GM18499 (cell line): ENCODE measurements around the gene RALGPS2.
"Not testable (repeated sequence)": the region's sequence is repeated elsewhere in the genome, so short reads cannot be mapped to it uniquely, and the experiment has no call there.

Experiments
- ATAC-seq: cut with Tn5 transposase; IDR thresholded peaks from one replicate; pipeline ENCODE4 v1.9.1; 2021; ENCODE audit warnings: moderate number of reproducible peaks; ENCODE audit not compliant: insufficient read depth, unreplicated experiment

Gene RALGPS2

DNA sequence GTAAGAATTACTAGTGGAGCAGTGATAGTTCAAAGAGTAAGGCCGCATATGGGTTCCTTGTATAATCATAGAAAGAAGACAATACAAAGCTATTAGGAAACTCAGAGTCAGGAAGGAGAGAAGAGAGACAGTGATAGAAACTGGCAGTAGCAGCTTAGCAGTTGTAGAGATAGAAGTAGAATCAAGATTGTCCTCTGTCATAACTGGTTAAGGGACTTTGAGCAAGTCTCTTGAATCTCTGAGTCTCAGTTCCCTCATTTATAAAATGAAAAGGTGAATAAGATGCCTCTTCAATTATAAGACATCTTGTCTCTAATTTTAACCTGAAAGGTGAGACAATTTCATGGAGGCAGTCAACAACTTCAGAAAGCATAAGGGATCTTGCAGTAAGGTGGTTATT, 6.5 kb upstream of the RALGPS2 start:
- no peak for ATAC-seq

DNA sequence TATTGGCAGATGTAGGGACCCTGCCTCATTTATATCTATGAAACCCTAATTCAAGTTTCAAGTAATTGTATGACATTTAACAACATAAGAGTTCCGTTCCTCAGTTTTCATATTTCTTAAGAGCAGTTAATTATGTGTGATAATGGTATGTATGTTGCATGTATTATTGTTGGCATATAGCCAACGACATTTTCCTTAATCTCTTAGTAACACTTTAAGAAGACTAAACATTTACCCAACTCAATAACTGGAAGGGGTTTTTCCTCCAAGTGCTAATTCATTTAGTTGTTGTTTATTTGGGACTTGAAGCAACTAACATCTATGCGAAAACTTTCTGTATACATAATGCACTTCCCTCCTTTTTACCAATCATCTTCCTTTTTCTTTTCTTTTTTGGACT, 1.5 kb upstream of the RALGPS2 start:
- ATAC-seq = no peak

DNA sequence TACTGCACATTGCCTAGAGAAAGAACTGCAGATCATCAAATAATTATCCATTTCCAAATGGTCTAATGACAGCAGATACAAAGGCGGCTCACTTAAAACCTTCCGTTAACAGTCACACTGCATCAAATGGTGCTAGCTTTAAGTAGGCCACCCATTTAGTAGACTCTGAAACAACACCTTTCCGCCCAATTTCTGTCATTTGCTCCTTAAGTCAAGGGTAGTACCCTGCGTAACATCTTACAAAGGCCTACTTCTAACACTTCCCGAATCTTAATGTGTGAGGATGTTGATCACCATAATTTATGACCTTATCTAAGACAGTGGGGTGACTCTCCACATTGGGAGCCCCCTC, 692 bp upstream of the RALGPS2 start:
- no peak for ATAC-seq

DNA sequence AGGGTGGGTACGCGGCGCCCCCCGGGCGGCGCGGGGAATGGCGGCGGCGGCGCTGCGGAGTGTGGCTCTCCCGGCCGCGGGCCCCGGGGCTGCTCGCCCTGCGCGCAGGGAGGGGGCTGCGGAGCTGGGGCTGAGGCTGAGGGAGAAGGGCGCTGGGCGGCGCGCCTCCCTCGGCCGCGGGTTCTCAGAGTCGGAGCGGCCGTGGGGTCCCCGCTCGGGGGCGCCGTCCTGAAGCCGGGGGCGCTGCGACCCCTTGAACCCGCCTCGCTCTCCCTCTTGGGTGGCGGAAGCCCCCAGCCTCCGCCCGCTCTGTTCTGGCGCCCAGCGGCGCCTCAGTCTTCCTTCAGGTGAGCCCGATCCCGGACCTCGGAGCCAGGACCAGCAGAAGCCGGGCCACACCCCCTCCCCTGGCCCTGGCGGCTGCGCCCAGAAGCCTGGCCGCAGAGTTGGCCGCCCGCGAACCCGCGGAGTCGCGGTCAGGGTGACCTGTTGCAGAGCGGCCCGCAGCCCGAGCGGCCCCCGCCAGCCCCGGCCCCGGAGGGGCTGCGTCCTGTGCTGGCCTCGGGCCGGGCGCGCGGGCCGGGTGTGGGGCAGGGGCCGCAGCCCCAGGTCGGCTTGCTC, 532 bp downstream of the RALGPS2 start:
- ATAC-seq = no peak

DNA sequence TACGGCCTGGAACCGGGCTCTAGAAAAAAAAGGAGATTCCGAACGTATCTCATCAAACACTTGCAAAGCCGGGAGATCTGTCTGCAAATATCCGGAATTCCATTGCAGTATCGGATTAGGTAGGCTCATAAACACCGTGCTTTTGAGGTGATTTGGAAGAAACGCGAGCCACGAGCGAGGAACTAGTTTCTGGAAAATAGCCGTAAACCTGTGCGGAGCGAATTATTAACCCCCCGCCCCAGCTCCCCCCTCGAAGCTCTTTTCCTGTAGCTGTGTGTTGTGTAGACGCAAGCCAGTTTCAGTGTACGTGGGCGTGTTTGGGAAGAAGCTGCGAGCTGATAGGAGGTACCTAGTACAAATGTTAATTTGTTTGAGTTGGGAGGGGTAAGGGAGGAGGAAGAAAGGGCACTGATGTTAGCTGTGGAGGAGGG, 1.1 kb downstream of the RALGPS2 start:
- peak; percentile 46 for ATAC-seq

DNA sequence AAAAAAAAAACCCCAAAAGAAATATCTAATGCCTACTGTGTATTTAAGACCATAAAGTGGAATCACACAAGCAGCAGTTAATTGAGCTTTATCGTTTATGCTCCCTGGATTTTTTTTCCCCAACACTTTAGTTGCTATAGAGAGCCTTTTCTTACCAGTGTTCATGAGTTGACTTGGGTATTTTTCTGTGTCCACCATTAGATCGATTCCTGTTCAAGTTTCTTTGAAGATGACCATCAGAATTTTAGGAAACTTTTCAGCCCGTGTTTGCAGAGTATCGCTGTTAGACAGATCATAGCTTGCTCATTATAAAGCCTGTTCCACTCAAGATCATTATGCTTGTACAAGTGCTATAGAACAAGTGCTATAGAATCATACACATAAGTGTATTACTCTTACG, 1.5 kb downstream of the RALGPS2 start:
- ATAC-seq = no peak

DNA sequence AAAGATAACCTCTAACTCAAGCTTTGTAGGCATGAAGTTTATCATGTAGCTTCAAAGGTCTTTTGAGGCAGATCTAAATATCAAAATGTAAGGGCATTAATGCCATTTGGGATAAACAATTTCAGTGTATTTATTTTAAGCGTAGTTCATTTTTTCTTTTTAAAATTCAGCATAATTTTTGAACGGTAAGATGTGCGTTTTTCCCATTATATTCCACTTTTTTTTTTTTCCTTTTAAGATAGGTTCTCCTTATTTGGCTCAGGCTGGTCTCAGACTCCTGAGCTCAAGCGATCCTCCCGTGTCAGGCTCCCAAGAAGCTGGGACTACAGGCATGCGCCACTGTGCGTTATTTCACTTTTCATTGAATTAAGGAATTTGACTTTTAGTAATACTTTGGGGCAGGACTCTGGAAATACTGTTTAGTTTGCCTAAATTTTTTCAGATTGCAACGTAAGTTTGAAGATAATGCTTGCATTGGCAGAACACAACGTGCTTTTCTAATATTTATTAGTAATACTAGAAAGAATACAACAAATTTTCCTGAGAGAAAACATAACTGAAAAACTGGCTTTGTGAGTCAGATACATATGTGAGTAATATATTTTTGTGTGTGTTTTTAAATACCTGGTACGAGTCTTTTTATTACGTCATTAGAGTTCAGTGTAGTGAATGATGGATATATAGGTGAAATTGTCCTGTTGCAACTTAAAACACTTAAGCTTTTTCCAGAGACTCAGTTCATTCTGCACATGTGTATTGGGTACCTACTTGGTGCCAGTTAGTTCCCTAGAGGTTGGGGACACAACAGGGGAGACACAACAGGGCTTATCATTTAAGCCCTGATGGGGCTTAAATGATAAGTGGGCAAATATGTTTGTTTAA, 2.2 kb downstream of the RALGPS2 start:
- ATAC-seq = no peak

DNA sequence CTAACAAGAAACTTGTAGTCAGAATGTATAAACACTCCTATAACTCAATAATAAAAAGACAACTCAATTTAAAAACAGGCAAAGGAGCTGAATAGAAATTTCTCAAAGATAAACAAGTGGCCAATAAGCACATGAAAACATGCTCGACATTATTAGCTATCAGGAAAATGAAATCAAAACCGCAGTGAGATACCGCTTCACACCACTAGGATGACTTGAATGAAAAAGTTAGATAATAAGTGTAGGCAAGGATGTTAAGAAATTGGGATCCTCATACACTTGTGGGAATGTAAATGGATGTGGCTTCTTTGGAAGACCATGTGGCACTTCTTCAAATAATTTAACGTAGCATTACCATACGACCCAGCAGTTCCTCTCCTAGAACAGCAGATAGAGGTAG, 8.9 kb downstream of the RALGPS2 start:
- no peak for ATAC-seq

DNA sequence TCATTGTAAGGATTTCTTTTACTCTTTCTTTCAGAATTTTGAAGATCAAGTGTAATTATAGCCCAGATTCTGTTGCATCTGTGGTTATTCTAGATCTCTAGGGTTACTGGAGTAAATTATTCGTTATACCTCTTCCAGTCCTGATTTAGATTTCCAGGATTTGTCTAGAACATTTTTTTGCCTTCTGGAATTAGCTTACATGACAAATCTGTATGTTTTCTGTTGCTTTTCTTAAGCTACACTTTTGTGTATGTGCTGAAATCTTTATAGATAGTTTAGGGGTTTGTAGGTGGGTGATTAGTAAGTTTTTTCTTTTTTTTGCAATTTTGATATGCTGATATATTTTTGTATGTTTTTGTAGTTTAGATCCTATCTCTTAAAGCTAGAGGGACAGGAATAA, 13.7 kb downstream of the RALGPS2 start:
- ATAC-seq = no peak

DNA sequence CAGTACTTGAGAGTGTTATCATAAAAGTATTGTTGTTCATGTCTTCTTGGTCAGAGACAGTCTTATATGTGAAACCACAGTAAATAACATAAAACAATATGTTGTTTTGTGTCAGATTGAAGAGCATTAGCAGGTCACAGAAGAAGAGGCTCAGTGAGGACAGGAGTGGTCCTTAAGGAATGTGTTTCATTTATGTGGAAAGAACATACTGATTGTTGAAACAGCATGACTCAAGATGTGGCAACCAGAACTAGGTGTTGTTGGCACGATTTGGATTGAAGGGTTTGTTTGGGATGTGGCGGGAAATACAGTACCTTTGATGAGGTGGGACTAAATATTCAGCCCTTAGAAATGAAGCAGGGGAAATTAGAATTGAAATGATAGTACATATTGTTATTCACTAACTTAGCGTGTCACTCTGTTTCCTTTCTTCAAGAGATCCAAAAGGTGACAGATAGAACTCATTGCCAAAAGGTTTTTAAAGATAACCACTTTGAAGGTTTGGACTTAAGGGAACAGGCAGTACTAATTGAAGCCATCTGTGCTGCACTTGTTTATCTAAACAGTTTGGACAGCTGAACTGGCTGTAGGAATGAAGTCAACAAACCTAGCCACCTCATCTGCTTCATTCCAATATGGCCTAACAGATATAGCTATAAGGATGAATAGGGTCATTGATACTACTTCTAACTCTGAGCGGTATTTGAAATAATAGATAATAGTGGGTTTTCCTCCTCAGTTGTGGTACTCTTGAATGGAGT, 14.4 kb downstream of the RALGPS2 start:
- ATAC-seq = no peak

DNA sequence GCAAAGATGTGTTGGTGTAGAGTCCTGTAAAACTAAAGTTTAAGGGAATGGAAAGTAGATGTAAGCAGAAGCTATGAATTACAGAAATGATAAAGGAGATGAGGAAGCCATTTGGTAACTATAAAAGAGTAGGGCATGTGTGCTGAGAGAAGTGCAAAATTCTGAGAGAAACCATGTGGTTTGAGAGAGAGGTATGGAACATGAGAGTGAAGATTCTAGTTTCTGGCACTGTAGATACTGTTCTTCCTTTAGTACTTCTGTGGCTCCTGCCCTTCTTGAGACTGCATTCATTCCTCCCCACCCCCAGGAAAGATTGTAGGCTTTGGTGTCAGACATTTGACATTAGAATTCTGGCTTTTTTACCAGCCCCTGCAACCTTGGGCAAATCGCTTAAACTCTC, 15.4 kb downstream of the RALGPS2 start:
- no peak for ATAC-seq

DNA sequence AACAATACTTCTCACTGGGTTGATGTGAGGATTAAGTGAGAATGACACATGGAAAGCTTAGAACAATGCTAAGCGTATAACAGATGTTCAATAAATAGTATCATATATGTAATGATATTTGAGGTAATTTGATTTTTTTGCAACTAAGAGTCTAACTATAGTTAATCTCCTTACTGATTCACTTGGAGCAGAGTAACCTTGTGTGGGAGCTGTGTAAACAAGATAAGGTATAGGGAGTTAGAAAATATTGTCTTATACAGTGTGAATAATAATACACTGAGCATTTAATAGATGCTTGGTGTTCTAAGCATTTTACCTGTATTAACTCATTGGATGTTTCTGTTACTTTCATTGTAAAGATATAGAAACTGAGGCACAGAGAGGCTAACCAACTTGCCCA, 15.9 kb downstream of the RALGPS2 start:
- no peak for ATAC-seq

DNA sequence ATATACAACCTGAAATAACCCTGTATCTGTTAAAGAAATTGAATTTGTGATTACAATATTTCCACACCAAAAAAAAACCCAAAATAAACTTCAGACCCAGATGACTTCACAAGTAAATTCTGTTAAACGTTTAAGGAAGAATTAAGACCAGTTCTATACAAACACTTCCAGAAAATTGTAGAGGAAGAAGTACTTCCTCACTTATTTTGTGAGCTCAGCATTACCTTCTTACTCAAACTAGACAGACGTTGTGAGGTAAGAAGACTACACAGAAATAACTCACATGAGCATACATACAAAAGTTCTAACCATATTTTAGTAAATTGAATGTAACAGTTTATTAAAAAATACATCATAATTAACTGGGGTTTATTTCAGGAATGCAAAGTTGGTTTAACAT, 18.8 kb downstream of the RALGPS2 start:
- ATAC-seq = no peak

DNA sequence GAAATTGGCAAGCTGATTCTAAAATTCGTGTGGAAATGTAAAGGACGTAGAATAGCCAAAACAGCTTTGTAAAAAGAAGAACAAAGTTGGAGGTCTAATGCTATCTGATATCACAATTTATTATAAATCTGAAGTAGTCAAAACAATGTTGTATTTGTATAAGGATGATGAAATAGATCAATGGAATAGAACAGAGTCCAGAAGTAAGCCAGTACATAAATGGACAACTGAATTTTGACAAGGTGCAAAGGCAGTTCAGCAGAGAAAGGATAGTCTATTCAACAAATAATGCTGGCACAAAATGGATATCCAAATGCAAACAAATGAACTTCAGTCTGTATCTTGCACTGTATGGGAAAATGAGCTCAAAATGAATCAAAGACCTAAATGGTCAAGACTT, 20.2 kb downstream of the RALGPS2 start:
- no peak for ATAC-seq

DNA sequence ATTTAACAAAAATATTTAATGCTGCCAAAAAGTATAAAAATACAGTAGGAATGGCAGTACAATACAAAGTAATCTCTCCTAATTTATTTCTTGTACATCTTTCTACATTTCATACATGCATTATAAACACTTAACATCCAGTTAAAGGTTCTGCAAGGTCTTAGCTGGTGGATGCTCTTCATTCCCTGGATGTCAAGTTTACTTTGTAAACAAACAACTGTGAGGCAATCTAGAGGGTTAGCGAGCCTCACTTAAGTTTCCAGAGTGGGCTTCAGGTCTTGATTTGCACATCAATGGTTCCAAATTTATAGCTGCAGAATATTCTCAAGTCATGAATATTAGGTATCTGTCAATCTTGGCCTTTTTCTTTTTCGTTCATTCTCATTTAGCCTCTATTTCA, 21.3 kb downstream of the RALGPS2 start:
- no peak for ATAC-seq

DNA sequence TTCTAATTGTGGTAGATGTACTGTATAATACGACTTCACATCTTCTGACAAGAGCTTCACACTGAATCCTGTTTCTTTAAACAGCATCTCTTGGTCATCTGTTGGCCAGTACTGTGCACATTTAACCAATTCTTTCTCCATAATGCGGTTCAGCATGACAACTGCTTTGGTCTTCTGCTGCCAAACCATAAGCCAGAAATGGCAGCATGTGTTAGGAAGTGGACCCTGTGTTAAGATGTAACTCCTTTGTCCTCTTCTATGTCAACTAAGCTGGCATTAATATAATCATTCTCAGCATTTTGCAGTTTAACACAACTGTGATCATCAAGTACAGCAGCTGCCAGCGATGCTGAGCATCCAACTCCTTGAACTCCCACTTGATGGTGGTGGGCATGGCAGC, 22.3 kb downstream of the RALGPS2 start:
- not testable (repeated sequence) for ATAC-seq

DNA sequence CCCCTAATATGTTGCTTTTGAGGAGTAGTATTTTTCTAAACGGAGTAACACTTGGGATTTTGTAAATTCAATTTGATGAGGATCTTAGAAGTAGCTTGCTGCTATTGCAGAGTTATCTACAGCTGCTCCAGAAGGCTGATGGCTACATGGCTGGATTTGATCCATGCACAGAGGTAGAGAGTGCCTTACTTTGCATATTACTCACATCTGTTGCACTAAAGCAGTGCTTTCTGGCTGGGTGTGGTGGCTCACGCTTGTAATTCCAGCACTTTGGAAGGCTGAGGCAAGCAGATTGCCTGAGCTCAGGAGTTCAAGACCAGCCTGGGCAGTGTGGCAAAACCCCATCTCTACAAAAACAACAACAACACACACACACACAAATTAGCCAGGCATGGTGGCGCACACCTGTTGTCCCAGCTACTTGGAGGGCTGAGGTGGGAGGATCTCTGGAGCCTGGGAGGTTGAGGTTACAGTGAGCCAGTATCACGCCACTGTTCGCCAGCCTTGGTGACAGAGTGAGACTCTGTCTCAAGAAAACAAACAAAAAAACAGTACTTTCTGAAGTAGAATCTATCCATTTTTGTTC, 24.6 kb downstream of the RALGPS2 start:
- no peak for ATAC-seq

DNA sequence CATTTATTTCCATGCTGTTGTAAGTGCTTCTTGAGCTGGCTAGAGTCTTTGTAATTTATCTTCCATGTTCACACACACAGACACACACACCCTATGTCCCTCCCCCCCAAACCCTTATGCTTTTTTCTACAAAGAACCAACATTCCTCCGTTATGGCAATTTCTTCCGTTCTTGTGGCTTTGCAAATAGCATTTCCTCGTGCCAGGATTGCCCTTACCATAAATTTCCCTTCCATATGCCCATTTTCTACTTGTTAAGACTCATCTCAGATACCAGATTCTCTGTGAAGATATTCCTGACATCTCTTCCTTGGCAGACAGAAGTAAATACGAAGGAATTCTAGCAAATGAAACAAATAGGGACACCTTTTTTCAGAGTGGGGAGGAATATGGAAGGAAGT, 26.0 kb downstream of the RALGPS2 start:
- ATAC-seq = no peak

DNA sequence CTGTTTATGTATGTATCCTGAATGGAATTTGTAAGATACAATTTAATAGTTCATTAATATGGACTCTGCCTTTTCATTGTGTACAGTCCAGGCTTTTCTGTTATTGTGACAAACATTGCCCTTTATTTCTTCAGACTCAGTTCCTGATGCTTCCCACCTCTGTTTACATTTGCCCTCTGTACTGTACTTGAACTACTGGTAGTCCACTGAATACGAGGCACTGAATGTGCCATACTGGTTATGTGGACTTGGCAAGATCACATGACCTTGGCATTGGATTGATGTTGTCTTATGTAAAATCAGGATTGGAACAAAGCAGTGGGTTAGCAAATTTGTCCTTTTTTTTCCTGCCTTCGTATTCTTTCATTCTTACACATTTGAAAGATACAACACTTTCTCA, 27.8 kb downstream of the RALGPS2 start:
- no peak for ATAC-seq

DNA sequence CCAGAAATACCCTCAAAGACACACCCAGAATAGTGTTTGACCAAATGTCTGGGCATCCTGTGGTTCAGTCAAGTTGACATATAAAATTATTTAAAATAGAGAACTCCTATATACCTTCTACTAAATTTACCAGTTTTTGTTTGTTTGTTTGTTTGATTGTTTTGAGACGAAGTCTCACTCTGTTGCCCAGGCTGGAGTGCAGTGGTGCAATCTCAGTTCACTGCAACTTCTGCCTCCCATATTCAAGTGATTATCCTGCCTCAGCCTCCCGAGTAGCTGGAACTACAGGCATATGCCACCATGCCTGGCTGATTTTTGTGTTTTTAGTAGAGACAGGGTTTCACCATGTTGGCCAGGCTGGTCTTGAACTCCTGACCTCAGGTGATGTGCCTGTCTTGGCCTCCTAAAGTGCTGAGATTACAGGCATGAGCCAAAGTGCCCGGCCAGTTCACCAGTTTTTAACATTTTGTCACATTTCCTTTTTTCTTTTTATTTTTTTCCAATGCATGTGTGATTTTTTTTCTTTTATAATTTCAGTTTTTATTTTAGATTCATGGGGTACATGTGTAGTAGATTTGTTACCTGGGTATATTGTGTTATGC, 29.7 kb downstream of the RALGPS2 start:
- ATAC-seq = not testable (repeated sequence)

DNA sequence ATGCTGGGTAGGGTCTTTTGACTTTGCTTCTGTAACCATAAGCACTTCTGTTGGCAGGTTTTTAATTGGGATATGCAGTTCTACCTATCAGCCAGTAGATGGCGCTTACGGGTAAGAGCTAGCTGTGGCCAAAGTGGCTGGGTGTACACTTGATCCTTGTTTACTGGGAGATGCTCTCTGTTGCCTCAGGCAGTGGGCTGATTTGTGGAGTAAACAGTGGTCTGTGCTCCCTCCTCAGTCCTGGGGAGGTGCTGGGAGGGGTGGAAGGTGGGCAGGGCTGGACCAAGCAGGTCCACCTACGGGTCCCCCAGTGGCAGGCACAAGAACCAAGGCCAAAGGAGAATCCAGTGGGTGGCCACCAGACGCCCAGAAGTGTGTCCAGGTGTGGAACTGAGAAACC, 43.4 kb downstream of the RALGPS2 start:
- no peak for ATAC-seq
